ENCODE results near the gene DISC1. TPM values are rescaled to one million over a fixed set of nuclear protein-coding genes. Genes with fewer than 3 reads are reported as not detected.
A peak's percentile ranks its signal among the peaks of the same experiment; 100 is the strongest.

Gene DISC1
- polyA plus RNA-seq, 1 experiment, result 2.3 TPM

DNA sequence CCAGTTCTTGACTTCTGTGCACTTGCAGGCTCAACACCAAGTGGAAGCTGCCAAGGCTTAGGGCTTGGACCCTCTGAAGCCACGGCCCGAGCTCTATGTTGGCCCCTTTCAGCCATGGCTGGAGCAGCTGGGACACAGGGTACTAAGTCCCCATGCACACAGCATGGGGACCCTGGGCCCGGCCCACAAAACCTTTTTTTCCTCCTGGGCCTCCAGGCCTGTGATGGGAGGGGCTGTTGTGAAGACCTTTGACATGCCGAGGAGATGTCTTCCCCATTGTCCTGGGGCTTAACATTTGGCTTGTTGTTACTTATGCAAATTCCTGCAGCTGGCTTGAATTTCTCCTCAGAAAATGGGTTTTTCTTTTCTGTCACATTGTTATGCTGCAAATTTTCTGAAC lies 59.8 kb downstream of the DISC1 start:
- no peaks in the 10 kb centered on the region for H3K36me3 ChIP-seq (ENCODE audit: control insufficient read depth, insufficient read depth, low read length)
- POLR2A ChIA-PET, result no interaction called here
- CTCF ChIA-PET, result no interaction called here
- H3K27me3 ChIP-seq (ENCODE audit: control insufficient read depth, insufficient read depth, low read length), result no peaks in the 10 kb centered on the region
- DNase-seq (ENCODE audit: low read depth), result no peak
- TF ChIP-seq, protein P1, sequence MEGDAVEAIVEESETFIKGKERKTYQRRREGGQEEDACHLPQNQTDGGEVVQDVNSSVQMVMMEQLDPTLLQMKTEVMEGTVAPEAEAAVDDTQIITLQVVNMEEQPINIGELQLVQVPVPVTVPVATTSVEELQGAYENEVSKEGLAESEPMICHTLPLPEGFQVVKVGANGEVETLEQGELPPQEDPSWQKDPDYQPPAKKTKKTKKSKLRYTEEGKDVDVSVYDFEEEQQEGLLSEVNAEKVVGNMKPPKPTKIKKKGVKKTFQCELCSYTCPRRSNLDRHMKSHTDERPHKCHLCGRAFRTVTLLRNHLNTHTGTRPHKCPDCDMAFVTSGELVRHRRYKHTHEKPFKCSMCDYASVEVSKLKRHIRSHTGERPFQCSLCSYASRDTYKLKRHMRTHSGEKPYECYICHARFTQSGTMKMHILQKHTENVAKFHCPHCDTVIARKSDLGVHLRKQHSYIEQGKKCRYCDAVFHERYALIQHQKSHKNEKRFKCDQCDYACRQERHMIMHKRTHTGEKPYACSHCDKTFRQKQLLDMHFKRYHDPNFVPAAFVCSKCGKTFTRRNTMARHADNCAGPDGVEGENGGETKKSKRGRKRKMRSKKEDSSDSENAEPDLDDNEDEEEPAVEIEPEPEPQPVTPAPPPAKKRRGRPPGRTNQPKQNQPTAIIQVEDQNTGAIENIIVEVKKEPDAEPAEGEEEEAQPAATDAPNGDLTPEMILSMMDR (IDR thresholded peaks at IDR 0.05; ENCODE audit: insufficient read depth, low read depth, low read length), result no peak
- no peak overlapping the region for H3K4me3 ChIP-seq (ENCODE audit: low read depth, low read length)

GRCh38 chr1:231688989-231689388 lies 62.4 kb downstream of the DISC1 start:
- DNase-seq (ENCODE audit: low read depth), result no peak
- Histone ChIP-seq H3K4me3 (ENCODE audit: low read depth, low read length) (no peak overlapping the region), H3K27me3 (ENCODE audit: control insufficient read depth, insufficient read depth, low read length) (no peaks in the 10 kb centered on the region), H3K36me3 (ENCODE audit: control insufficient read depth, insufficient read depth, low read length) (no peaks in the 10 kb centered on the region)
- CTCF ChIA-PET, result no interaction called here
- POLR2A ChIA-PET, result no interaction called here
- TF ChIP-seq, protein P1 (IDR thresholded peaks at IDR 0.05; ENCODE audit: insufficient read depth, low read depth, low read length), result no peak

DNA sequence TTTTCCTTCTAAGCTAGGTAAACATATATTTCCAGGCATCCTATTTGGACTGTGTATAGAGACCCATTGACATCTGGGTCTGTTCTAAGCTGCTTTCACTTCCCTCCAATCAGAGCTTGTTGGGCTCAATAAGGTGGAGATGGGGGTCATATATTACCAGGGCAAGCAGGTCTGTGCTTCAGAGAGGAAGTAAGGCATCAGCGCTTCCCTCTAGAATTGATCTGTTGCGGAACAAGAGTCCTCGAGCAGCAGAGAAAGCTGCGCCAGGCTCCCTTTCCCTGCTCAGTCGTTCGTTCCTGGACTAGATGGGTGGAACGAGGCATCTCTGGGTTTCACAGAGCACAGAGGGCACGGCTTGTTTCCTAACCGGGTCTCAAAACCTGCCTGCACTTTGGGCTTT lies 63.5 kb downstream of the DISC1 start:
- TF ChIP-seq, protein P1 (IDR thresholded peaks at IDR 0.05; ENCODE audit: insufficient read depth, low read depth, low read length), result no peak
- no peak for DNase-seq (ENCODE audit: low read depth)
- Histone ChIP-seq H3K36me3 (ENCODE audit: control insufficient read depth, insufficient read depth, low read length) (no peaks in the 10 kb centered on the region), H3K27me3 (ENCODE audit: control insufficient read depth, insufficient read depth, low read length) (no peaks in the 10 kb centered on the region), H3K4me3 (ENCODE audit: low read depth, low read length) (no peak overlapping the region)
- ChIA-PET POLR2A (no interaction called here), CTCF (interaction anchor here (3.5 kb wide), 1 partner anchor 10 kb away, joined by 18 read pairs; no protein-coding TSS in a partner anchor)

- ChIA-PET CTCF (interaction anchor here (1.2 to 3.5 kb wide), 6 partner anchors 9 to 45 kb away, joined by 3 to 18 read pairs (median 4); no protein-coding TSS in a partner anchor), POLR2A (no interaction called here)
- Histone ChIP-seq H3K4me3 (ENCODE audit: low read depth, low read length) (no peak overlapping the region), H3K27me3 (ENCODE audit: control insufficient read depth, insufficient read depth, low read length) (no peaks in the 10 kb centered on the region), H3K36me3 (ENCODE audit: control insufficient read depth, insufficient read depth, low read length) (no peaks in the 10 kb centered on the region)
- DNase-seq (ENCODE audit: low read depth), result no peak
- TF ChIP-seq, protein P1 (IDR thresholded peaks at IDR 0.05; ENCODE audit: insufficient read depth, low read depth, low read length), result peak; percentile 91
Observed at GRCh38 chr1:231691618-231692259, 65.1 kb downstream of the DISC1 start.

DNA sequence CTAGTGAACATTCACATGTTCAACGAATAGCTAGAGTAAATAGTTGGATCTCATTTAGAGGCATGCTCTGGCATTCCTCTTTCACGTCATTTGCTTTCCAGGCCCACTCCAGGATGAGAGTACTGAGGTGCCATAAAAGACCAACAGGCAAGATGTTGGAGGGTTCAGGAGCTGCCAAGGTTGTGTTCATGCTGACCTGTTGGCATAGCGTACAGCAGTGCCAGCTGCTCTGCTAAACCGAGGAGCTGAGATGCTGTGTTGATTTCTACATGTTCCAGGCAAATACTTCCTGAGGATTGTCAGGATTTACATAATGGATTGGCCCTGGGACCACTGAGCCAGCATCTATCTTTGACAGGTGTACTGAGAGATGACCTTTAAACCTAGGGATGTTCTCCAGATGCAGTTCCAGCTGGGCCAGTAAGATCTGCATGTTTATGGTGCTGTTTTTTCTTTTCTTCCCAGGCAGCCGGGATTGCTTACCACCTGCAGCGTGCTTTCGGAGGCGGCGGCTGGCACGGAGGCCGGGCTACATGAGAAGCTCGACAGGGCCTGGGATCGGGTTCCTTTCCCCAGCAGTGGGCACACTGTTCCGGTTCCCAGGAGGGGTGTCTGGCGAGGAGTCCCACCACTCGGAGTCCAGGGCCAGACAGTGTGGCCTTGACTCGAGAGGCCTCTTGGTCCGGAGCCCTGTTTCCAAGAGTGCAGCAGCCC lies 66.9 kb downstream of the DISC1 start:
- POLR2A ChIA-PET, result no interaction called here
- H3K4me3 ChIP-seq (ENCODE audit: low read depth, low read length), result no peak overlapping the region
- CTCF ChIA-PET, result interaction anchor here (1.2 to 3.5 kb wide), 6 partner anchors 10 to 313 kb away, joined by 4 to 18 read pairs (median 4); no protein-coding TSS in a partner anchor
- no peak for DNase-seq (ENCODE audit: low read depth)
- no peaks in the 10 kb centered on the region for H3K27me3 ChIP-seq (ENCODE audit: control insufficient read depth, insufficient read depth, low read length)
- TF ChIP-seq, protein P1 (IDR thresholded peaks at IDR 0.05; ENCODE audit: insufficient read depth, low read depth, low read length), result no peak
- no peaks in the 10 kb centered on the region for H3K36me3 ChIP-seq (ENCODE audit: control insufficient read depth, insufficient read depth, low read length)

Measured in BJ (cell line).